ENCODE measurements around the gene C16orf96. TPM values are rescaled to one million over a fixed set of nuclear protein-coding genes. Genes with fewer than 3 reads are reported as not detected.

Gene C16orf96
- total and polyA plus RNA-seq, 2 of the 8 experiments (the other 6 are each of a cell fraction or from before 2014, with no cell fraction given) = 1.0 to 1.3 TPM

GRCh38 chr16:4608704-4608980, 52.5 kb downstream of the C16orf96 start:
- POLR2A ChIA-PET (ENCODE audit: partially characterized antibody) = interaction anchor here (7.6 to 13.3 kb wide), 2 partner anchors 6 to 14 kb away, joined by 55 to 126 read pairs; partner anchors contain the start of gene UBALD1
- Histone ChIP-seq H2BK20ac (ENCODE audit: low read length) (no peak overlapping the region), H4K91ac (replicated peaks; ENCODE audit: insufficient read length, low read length) (no peak overlapping the region), H3K18ac (ENCODE audit: extremely low read depth, low read length) (no peak overlapping the region), H2BK15ac (ENCODE audit: low read length) (no peak overlapping the region), H3K4me1 (replicated peaks in 1 of 4; ENCODE audit: control insufficient read depth in 3 of 4, insufficient read depth in 4 of 4, low read length in 3 of 4) (peaks cover 0 to 24% (median 21%) of the 10 kb centered on the region in 4 experiments; a peak in 6 of 7 replicates), H3K14ac (ENCODE audit: insufficient read length) (no peak overlapping the region), H3K23me2 (ENCODE audit: low read depth, low read length) (peaks cover 5% of the 10 kb centered on the region; the same call in 1 of the 2 replicates), H3K4me3 (ENCODE audit: extremely low read depth in 1 of 4, insufficient read depth in 2 of 4, low read depth in 3 of 4, low read length in 4 of 4) (no peak overlapping the region), H3K27me3 (replicated peaks in 1 of 4; ENCODE audit: control insufficient read depth in 3 of 4, extremely low read depth in 1 of 4, insufficient read depth in 3 of 4, low read length in 3 of 4) (no peaks in the 10 kb centered on the region), H2BK12ac (ENCODE audit: low read depth, low read length) (no peak overlapping the region), H2AFZ (ENCODE audit: low read length) (no peak overlapping the region), H3K56ac (replicated peaks; ENCODE audit: insufficient read length, low read depth, low read length) (no peak overlapping the region), H2BK5ac (ENCODE audit: low read depth, low read length) (no peak overlapping the region), H3K27ac (ENCODE audit: low read depth, low read length) (no peak overlapping the region; the same call in 1 of the 2 replicates), H2BK120ac (replicated peaks; ENCODE audit: low read depth, low read length) (no peak overlapping the region), H3K4ac (replicated peaks; ENCODE audit: insufficient read length, low read depth, low read length) (no peak overlapping the region), H3K4me2 (ENCODE audit: insufficient read depth in 1 of 2, low read depth in 2 of 2, low read length in 2 of 2) (no peak overlapping the region), H4K8ac (ENCODE audit: extremely low read depth, insufficient read depth, low read length) (no peak overlapping the region), H3K9me3 (ENCODE audit: insufficient read depth in 2 of 2, low read depth in 1 of 2, low read length in 1 of 2) (no peaks in the 10 kb centered on the region), H3K36me3 (ENCODE audit: control insufficient read depth in 2 of 4, insufficient read depth in 4 of 4, low read length in 3 of 4) (peaks cover 2 to 20% (median 11%) of the 10 kb centered on the region in 4 experiments; a peak in 4 of 8 replicates), H3K79me1 (ENCODE audit: low read depth, low read length) (peaks cover 9% of the 10 kb centered on the region; the same call in 1 of the 2 replicates), H3K23ac (ENCODE audit: insufficient read length) (no peak overlapping the region), H3K79me2 (ENCODE audit: control insufficient read depth in 1 of 2, insufficient read depth in 2 of 2, low read length in 2 of 2) (peaks cover 9 to 38% of the 10 kb centered on the region in 2 experiments; a peak in 3 of 4 replicates), H2AK5ac (ENCODE audit: low read depth, low read length) (no peak overlapping the region), H3K9ac (replicated peaks in 1 of 4; ENCODE audit: extremely low read depth in 1 of 4, low read depth in 3 of 4, low read length in 3 of 4) (no peak overlapping the region), H4K5ac (ENCODE audit: insufficient read length, low read depth, low read length) (no peak overlapping the region), H4K20me1 (replicated peaks in 1 of 2; ENCODE audit: control insufficient read depth in 1 of 2, insufficient read depth in 2 of 2, low read length in 2 of 2) (peaks cover 13 to 21% of the 10 kb centered on the region in 2 experiments)
- WGBS, 2 experiments (ENCODE audit: extremely low coverage in 1 of 2, insufficient coverage in 1 of 2, insufficient read length in 1 of 2, insufficient replicate concordance in 2 of 2, low coverage in 1 of 2, low lambda C conversion rate in 2 of 2, missing lambda C conversion rate in 1 of 2) = 80% methylated on average over 8 of the region's 8 CpGs; no CpG with 5 or more reads in 1 of the 2 experiments
- CTCF ChIA-PET (ENCODE audit: partially characterized antibody) = interaction anchor here (0.7 to 5.0 kb wide), 6 partner anchors 16 to 56 kb away, joined by 3 to 21 read pairs (median 3); partner anchors contain the start of gene MGRN1
- DNase-seq (ENCODE audit: low read depth in 1 of 2, low spot score in 2 of 2) (no peak), FAIRE-seq (no peak)
- TF ChIP-seq RFX5 (IDR thresholded peaks at IDR 0.05; ENCODE audit: borderline replicate concordance, low read depth, low read length) = no peak
- TF ChIP-seq, protein P1, sequence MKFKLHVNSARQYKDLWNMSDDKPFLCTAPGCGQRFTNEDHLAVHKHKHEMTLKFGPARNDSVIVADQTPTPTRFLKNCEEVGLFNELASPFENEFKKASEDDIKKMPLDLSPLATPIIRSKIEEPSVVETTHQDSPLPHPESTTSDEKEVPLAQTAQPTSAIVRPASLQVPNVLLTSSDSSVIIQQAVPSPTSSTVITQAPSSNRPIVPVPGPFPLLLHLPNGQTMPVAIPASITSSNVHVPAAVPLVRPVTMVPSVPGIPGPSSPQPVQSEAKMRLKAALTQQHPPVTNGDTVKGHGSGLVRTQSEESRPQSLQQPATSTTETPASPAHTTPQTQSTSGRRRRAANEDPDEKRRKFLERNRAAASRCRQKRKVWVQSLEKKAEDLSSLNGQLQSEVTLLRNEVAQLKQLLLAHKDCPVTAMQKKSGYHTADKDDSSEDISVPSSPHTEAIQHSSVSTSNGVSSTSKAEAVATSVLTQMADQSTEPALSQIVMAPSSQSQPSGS (IDR thresholded peaks at IDR 0.05; ENCODE audit: low read length) = no peak
- TF ChIP-seq SP4 (IDR thresholded peaks at IDR 0.05; ENCODE audit: low read length) = no peak
- no peak for TF ChIP-seq BACH1 (IDR thresholded peaks at IDR 0.05; ENCODE audit: low read length)
- TF ChIP-seq HDAC2 (IDR thresholded peaks at IDR 0.05; ENCODE audit: borderline replicate concordance in 1 of 2, low read depth in 2 of 2, low read length in 2 of 2) = no peak

All from H1 (cell line).